Adipocyte (in vitro differentiated cells): Measurements from ENCODE around the gene ELOA.
A peak's percentile ranks its signal among the peaks of the same experiment; 100 is the strongest.

ENCODE experiments used
- DNase-seq: peaks from one replicate; pipeline ENCODE4 v3.0.0-alpha.2; 2015; ENCODE audit warnings: low read depth
- H3K27me3 ChIP-seq: replicated peaks from 2 replicates; pipeline ENCODE4 v1.7.0; 2013; ENCODE audit warnings: mild to moderate bottlenecking, low read length, moderate library complexity; ENCODE audit not compliant: control insufficient read depth, insufficient read depth
- H3K36me3 ChIP-seq: 2 replicates; pipeline ENCODE4 v1.7.0; 2013; ENCODE audit warnings: low read length, mild to moderate bottlenecking, moderate library complexity; ENCODE audit not compliant: control insufficient read depth, insufficient read depth, severe bottlenecking
- H3K4me1 ChIP-seq: 2 replicates; pipeline ENCODE4 v1.7.0; 2013; ENCODE audit warnings: mild to moderate bottlenecking, low read length, moderate library complexity; ENCODE audit not compliant: control insufficient read depth, insufficient read depth
- H3K4me3 ChIP-seq: 2 replicates; pipeline ENCODE4 v1.7.0; 2013; ENCODE audit warnings: mild to moderate bottlenecking, low read length, moderate library complexity
- H3K9ac ChIP-seq: 2 replicates; pipeline ENCODE4 v1.7.0; 2013; ENCODE audit warnings: mild to moderate bottlenecking, low read length, moderate library complexity
- H3K9me3 ChIP-seq: 2 replicates; pipeline ENCODE4 v1.7.0; 2013; ENCODE audit warnings: mild to moderate bottlenecking, low read length, moderate library complexity; ENCODE audit not compliant: control insufficient read depth

Gene ELOA

GRCh38 chr1:23805025-23805424 lies 61.8 kb downstream of the ELOA start:
- DNase-seq, result no peak
- Histone ChIP-seq H3K4me3 (no peak overlapping the region), H3K4me1 (peaks cover 11% of the 10 kb centered on the region), H3K27me3 (no peaks in the 10 kb centered on the region), H3K9ac (no peak overlapping the region), H3K9me3 (no peaks in the 10 kb centered on the region), H3K36me3 (peaks cover 28% of the 10 kb centered on the region)

- Histone ChIP-seq H3K27me3 (no peaks in the 10 kb centered on the region), H3K4me3 (no peak overlapping the region), H3K36me3 (peaks cover 28% of the 10 kb centered on the region), H3K9me3 (no peaks in the 10 kb centered on the region), H3K4me1 (peaks cover 8% of the 10 kb centered on the region), H3K9ac (no peak overlapping the region)
- no peak for DNase-seq
Measured at GRCh38 chr1:23806280-23806679, 63.0 kb downstream of the ELOA start.

- H3K4me1 ChIP-seq, result no peaks in the 10 kb centered on the region
- H3K9me3 ChIP-seq, result no peaks in the 10 kb centered on the region
- H3K36me3 ChIP-seq, result peaks cover 40% of the 10 kb centered on the region
- no peaks in the 10 kb centered on the region for H3K27me3 ChIP-seq
- DNase-seq, result no peak
- H3K4me3 ChIP-seq, result no peak overlapping the region
- H3K9ac ChIP-seq, result no peak overlapping the region
Measured at GRCh38 chr1:23807453-23807852, 64.2 kb downstream of the ELOA start.

- Histone ChIP-seq H3K27me3 (no peaks in the 10 kb centered on the region), H3K4me1 (no peaks in the 10 kb centered on the region), H3K4me3 (no peak overlapping the region), H3K36me3 (peaks cover 47% of the 10 kb centered on the region), H3K9ac (no peak overlapping the region), H3K9me3 (no peaks in the 10 kb centered on the region)
- peak; percentile 64 for DNase-seq
Measured at GRCh38 chr1:23809751-23810171, 66.5 kb downstream of the ELOA start.

- peak; percentile 45 for DNase-seq
- H3K36me3 ChIP-seq, result peaks cover 54% of the 10 kb centered on the region
- H3K4me1 ChIP-seq, result no peaks in the 10 kb centered on the region
- no peaks in the 10 kb centered on the region for H3K27me3 ChIP-seq
- H3K9ac ChIP-seq, result no peak overlapping the region
- H3K4me3 ChIP-seq, result no peak overlapping the region
- no peaks in the 10 kb centered on the region for H3K9me3 ChIP-seq
Measured at GRCh38 chr1:23810818-23811540, 67.7 kb downstream of the ELOA start.
